WERI-Rb-1 (cell line): ENCODE data around the gene CCNT2.

Experiments
- DNase-seq: peaks from one replicate; pipeline ENCODE4 v3.0.0-alpha.2; 2020
- H3K27ac ChIP-seq: fragments of 250-450 bp; sonication (Bioruptor Pico); 2 replicates; pipeline ENCODE4 v1.5.1; 2020; ENCODE audit warnings: mild to moderate bottlenecking, moderate library complexity
- H3K27me3 ChIP-seq: fragments of 250-450 bp; sonication (Bioruptor Pico); 2 replicates; pipeline ENCODE4 v1.5.1; 2021; ENCODE audit warnings: mild to moderate bottlenecking, low read depth, moderate library complexity; ENCODE audit not compliant: insufficient read depth, severe bottlenecking
- H3K36me3 ChIP-seq: fragments of 250-450 bp; sonication (Bioruptor Pico); 2 replicates; pipeline ENCODE4 v1.5.1; 2020; ENCODE audit warnings: mild to moderate bottlenecking, moderate library complexity
- H3K4me3 ChIP-seq: 2 replicates; pipeline ENCODE4 v1.5.1; 2011; ENCODE audit warnings: low read depth, mild to moderate bottlenecking, control low read depth, low read length
- H3K9me3 ChIP-seq: fragments of 250-450 bp; sonication (Bioruptor Pico); 2 replicates; pipeline ENCODE4 v1.5.1; 2021; ENCODE audit warnings: mild to moderate bottlenecking, moderate library complexity; ENCODE audit not compliant: severe bottlenecking
- CTCF ChIP-seq: IDR thresholded peaks from 2 replicates; pipeline ENCODE4 v1.5.1; 2011; ENCODE audit warnings: low read depth, mild to moderate bottlenecking, control low read depth, inconsistent platforms, low read length

Gene CCNT2

DNA sequence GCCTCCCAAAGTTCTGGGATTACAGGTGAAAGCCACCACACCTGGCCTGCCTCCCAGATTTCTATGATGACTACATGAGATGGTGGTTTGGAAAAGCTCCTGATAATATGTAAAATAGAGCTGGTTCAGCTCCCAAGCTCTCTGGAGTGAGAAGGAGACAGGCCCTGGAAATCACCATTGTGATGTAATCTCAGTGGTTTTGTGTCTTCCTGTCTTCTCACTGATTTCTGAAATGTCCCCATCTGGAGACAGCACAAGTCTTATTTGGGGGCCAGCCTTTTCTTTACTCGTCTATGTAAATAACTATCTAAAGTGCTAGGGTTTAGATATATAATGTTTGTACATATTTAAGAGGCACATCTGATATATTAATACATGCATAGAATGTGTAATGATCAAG is 64.0 kb downstream of the CCNT2 start:
- H3K4me3 ChIP-seq: no peak overlapping the region
- DNase-seq: no peak
- no peaks in the 10 kb centered on the region for H3K9me3 ChIP-seq
- H3K27me3 ChIP-seq: no peaks in the 10 kb centered on the region
- TF ChIP-seq CTCF: no peak
- no peaks in the 10 kb centered on the region for H3K36me3 ChIP-seq
- H3K27ac ChIP-seq: no peak overlapping the region

- DNase-seq: no peak
These were observed 66.4 kb downstream of the CCNT2 start for GRCh38 chr2:134985061-134985460.

GRCh38 chr2:134988994-134989605 is 70.5 kb downstream of the CCNT2 start:
- no peaks in the 10 kb centered on the region for H3K27me3 ChIP-seq
- DNase-seq: no peak
- no peak overlapping the region for H3K27ac ChIP-seq
- TF ChIP-seq CTCF: 0 out of 2 replicates have a peak, but pooled peaks have one; percentile 3
- no peaks in the 10 kb centered on the region for H3K9me3 ChIP-seq
- H3K4me3 ChIP-seq: no peak overlapping the region
- no peaks in the 10 kb centered on the region for H3K36me3 ChIP-seq

More at GRCh38 chr2:134985061-134985460, 66.4 kb downstream of the CCNT2 start:
- TF ChIP-seq CTCF: no peak
- Histone ChIP-seq H3K27me3 (no peaks in the 10 kb centered on the region), H3K4me3 (no peak overlapping the region), H3K27ac (no peak overlapping the region), H3K9me3 (no peaks in the 10 kb centered on the region), H3K36me3 (no peaks in the 10 kb centered on the region)

GRCh38 chr2:134999521-134999920 is 80.9 kb downstream of the CCNT2 start:
- DNase-seq: no peak
- Histone ChIP-seq H3K36me3 (no peaks in the 10 kb centered on the region), H3K9me3 (no peaks in the 10 kb centered on the region), H3K27me3 (no peaks in the 10 kb centered on the region), H3K4me3 (no peak overlapping the region), H3K27ac (no peak overlapping the region)
- no peak for TF ChIP-seq CTCF

- no peak overlapping the region for H3K4me3 ChIP-seq
- no peak for TF ChIP-seq CTCF
- no peaks in the 10 kb centered on the region for H3K36me3 ChIP-seq
- H3K27me3 ChIP-seq: no peaks in the 10 kb centered on the region
- no peak for DNase-seq
- no peak overlapping the region for H3K27ac ChIP-seq
- no peaks in the 10 kb centered on the region for H3K9me3 ChIP-seq
These were observed 84.2 kb downstream of the CCNT2 start for GRCh38 chr2:135002836-135003235.

DNA sequence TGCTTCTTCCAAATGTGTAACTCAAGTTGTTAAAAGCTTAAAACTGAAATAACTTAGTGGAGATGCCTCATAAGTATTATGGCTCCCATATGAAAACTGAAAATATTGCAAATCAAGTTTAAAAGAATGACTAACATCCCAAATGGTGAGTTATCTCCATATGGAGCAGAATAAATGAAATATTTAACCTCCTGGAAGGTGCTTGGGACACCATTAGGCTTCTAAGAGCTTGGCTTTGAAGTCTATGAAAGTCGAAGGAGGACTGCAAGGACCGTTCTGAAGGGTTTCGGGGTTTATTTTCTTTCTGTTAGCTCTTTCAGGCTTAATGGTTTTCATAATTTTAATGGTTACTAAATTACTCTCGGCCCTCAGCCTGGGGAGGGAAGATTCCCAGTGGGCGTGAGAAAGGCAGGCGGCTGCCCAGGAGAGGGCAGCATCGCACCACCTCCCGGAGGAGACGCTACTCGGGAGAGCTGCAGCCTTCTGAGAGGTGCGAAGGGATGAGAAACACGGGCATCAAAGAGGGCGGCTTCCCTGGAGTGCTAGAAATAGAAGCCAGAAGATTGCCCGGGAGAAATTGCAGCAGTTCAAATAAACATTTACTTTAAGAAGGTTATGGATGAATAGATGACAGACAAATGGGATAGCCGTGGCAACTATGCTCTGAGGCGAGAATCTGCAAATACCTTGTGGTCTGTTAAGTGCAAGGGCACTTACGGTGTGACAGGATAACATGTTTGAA is 85.6 kb downstream of the CCNT2 start:
- Histone ChIP-seq H3K27ac (no peak overlapping the region), H3K36me3 (no peaks in the 10 kb centered on the region), H3K4me3 (no peak overlapping the region), H3K9me3 (no peaks in the 10 kb centered on the region), H3K27me3 (no peaks in the 10 kb centered on the region)
- DNase-seq: peak; percentile 83
- peak; percentile 87 for TF ChIP-seq CTCF
